NCI-H2227 (cell line): ENCODE results near the gene BFSP1.

ENCODE experiments used
- DNase-seq: peaks from one replicate; lab custom pipeline; 2025; ENCODE audit not compliant: unreplicated experiment; lab: John Stamatoyannopoulos, UW

BFSP1 gene

DNA sequence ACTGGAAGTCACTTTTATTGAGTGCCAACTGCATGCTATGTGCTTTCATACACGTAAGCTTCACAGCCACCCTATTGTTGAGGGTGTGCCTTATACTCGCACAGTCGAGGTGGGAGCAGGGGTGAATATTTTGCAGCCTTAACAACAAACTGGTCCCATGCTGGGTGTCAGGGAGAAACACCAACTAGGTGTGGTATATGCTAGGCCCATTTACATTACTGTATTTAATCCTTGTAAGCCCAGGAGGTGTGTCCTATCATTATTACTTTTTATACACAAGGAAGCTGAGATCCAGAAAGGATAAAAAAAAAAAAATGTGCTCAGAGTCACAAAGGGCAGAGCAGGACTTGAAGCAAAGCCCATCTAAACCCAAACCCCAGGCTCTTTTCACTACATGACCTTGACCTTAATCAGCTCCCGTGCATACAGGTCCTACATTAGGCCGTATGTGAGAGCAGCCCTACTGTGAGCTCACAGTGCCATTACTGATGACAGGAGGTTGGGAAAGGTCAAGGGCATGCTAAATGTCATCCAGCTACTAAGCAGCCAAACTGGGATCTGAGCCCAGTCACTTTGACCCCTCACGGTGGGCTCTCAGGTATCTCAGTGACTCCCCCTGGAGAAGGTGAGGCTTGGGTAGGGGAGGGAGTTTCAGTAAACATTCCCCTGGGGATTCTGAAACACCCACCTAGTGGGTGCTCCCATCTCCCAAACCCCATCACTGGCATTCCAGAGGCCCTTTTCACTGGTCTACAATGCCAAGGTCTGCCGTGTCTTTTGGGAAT, 61.7 kb downstream of the BFSP1 start:
- no peak for DNase-seq

DNA sequence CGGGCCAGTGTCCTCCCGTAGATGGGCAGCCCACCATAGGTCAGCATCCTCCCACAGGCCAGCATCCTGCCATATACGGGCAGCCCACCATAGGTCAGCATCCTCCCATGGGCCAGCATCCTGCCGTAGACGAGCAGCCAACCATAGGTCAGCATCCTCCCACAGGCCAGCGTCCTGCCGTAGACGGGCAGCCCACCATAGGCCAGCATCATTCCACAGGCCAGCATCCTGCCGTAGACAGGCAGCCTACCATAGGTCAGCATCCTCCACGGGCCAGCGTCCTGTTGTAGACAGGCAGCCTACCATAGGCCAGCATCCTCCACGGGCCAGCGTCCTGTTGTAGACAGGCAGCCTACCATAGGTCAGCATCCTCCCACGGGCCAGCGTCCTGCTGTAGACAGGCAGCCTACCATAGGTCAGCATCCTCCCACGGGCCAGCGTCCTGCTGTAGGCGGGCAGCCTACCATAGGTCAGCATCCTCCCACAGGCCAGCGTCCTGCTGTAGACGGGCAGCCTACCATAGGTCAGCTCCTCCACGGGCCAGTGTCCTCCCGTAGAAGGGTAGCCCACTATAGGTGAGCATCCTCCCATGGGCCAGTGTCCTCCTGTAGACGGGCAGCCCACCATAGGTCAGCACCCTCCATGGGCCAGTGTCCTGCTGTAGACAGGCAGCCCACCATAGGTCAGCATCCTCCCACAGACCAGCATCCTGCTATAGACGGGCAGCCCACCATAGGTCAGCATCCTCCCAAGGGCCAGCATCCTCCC, 62.9 kb downstream of the BFSP1 start:
- DNase-seq, result no peak

DNA sequence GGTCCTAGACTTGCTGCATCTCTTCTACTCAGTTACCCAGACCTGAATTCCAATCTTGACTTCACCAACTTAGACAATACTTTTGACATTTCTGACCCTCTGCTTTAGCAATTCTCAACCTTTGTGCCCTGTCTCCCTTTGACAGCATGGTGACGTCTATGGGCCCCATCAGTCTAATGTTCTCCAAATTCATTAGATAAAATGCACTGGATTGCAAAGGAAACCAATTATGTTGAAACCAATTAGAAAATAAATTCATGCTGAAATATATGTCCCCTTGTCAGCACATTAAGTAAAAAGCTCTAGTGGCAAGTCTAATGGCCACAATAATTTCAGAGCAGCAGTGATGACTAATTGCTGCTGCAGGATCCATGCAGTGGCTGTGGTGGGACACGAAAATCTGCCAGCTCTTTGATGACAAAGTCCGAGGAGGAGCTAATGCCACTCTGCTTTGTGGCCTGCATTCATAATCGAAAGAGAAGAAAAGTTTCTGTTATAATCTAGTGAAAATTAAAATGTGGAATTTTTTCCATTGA, 64.0 kb downstream of the BFSP1 start:
- no peak for DNase-seq

DNA sequence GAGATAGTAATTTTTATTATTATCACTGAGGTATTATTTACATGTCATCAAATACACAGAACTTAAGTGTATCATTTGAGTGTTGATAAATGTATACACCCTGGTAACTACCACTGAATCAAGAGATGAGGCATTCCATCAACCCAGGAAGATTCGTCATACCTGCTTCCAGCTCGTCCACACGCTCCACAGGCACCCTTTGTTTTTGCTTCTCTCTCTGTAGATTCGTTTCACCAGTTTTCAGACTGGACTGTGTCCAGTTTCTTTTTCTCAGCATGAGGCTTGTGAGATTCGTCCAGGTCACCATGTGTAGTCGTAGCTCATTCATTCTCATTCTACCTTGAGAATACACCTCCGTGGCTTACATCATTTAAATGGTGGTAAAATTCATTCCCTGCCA, 64.5 kb downstream of the BFSP1 start:
- DNase-seq, result no peak

DNA sequence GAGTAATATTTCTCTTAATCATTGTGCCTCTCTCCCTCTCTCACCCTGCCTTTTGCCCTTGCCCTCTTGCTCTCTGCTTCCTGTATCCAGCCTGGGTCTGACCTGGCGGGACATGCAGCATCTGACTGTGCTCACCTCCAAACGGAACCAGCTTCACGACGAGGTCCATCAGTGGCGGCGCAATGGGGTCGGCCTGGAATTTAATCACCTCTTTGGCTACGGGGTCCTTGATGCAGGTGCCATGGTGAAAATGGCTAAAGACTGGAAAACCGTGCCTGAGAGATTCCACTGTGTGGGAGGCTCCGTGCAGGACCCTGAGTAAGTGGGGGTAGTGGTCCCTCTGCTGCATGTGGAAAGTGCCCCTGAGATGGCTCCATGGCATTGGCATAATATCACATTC, 65.9 kb downstream of the BFSP1 start:
- DNase-seq, result no peak

DNA sequence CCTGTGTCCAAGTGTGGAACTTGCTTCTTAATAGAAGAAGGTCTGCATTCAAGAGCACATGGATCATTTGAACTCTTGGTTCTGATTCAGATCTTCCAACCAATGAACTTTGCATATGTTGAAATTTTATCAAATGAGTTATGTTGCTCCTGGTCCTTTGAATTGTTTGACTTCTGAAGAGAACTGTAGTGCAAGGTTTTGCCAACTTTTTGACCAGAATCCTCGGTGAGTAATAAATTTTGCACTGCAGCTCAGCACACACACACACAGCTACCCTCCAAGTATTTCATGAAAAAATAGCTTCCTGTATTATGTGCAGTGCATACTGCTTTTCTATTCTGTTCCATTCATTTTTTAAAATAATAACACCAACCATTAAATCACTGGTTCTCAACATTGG, 67.5 kb downstream of the BFSP1 start:
- no peak for DNase-seq

DNA sequence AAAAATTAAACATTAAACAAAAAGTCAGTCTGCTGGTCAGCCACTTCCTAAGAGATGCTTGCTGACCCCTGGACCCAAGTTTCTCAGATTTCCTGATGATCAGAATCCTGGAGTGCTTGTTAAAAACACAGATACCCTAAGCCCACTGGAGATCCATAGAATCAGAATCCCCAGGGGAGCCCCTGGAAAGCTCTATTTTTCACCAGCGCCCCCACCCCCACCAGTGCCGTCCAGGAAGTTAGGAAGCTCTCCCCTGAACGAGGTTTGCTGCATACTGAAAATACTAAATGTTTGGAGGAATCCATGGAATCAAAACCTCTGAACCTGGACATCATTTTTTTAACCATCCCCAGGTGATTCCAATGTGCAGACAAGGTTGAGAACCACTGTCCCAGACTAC, 69.2 kb downstream of the BFSP1 start:
- DNase-seq, result no peak

DNA sequence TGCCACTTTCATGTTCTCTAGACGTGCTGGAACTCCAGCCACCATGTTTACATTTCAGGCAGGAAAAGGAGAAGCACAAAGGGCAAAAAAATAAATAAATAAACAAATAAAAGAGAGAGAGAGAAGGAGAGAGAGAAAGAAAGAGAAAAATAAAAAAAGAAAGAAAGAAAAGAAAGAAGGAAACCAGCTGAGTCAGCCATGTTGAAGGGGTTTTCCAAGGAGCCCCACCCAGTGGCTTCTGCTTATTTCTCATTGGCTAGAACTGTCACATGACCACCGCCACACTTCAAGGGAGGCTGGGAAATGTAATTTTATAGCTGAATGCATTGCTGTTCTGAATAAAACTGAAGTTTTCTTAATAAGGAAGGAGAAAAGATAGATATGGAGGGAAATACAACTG, 71.1 kb downstream of the BFSP1 start:
- no peak for DNase-seq

DNA sequence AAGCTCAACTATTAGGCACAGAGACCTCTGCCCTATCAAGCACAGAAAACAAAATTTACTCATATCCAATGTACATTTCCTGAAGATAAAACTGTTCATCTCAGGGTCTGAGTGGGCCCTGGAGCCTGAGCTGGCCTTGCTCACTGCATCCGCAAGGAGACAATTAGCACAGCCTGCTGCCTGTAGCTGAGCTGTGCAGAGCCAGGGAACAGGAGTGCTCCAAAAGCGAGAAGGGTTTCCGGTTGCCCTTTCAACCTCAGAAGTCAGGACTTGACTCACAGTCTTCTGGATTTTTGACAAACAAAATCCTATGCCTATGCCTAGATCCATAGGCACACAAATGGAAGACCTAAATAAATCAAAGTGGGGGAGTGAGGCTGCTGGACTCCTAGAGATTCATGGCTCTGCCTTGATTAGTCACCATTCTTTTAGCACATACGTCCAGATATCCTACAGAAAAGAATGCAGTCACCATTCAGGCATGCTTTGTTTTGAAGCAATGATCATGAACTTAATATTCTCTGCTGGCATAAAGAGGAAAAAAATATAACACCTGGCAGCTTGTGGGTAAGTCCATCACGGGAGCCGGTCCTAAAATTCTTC, 73.5 kb downstream of the BFSP1 start:
- no peak for DNase-seq

DNA sequence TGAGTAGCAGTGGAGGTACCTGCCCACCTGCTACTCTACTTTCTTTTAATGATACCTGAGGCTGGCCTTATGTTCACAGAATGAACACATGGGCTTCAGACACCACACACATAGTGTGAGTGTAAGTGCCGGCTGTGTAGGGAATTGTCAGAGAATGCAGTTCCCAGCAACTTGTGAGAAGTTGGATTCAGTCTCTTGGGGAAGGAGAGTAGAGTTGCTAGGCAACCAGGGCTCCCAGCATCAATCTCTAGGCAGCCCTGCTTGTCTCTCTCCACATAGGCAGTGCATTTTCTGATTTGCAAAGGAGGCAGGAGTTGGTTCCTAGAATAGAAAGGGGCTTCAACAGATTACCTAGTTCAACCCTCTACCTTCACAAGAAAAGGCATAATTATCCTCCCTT, 74.1 kb downstream of the BFSP1 start:
- DNase-seq, result no peak

DNA sequence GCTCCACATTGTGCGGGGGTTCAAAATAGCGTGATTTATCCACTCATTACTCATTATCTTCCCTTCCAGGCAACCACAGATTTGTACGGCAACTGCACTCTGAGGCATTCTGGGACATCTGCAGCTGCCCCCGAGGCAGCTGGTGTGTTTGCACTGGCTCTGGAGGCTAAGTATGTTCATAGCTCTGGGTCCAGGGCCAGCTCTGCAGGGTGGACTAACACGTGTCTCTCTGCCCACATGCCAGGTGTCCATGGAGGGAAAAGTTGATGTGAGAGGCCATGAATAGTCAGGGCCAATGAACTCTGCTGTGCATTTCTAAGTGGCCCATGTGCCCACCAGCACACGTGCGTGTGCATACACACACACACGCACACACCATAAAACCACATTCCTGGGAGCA, 74.9 kb downstream of the BFSP1 start:
- DNase-seq, result no peak

DNA sequence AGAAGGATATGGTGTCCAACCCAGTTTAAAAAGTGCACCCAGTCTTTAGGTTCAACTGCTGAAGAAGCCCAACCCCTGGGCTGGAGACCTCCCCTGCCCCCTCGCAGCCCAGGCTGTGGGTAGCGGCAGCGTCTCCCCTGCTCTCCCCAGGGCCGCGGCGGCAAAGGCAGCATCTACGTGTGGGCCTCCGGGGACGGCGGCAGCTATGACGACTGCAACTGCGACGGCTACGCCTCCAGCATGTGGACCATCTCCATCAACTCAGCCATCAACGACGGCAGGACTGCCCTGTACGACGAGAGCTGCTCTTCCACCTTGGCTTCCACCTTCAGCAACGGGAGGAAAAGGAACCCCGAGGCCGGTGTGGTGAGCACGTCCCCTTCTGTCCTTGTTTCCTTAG, 77.6 kb downstream of the BFSP1 start:
- no peak for DNase-seq

DNA sequence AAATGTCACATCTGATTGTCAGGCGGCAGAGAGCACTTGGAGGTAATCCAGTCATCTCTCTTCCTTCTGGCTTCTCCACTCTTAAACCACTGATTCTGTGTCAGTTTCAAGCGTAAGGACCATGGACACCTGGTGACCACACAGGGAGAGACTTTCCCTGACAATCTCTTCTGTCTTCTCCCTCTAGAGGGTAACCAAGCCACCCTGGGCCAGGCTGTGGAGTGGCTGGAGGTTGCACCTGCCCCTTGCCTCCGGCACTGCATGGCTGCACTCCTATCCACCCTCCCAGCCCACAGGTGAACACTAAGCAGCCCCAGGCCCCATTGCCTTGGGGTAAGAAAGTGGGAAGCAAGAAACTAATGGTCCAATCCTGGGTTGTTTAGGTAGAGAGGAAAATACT, 78.7 kb downstream of the BFSP1 start:
- no peak for DNase-seq

DNA sequence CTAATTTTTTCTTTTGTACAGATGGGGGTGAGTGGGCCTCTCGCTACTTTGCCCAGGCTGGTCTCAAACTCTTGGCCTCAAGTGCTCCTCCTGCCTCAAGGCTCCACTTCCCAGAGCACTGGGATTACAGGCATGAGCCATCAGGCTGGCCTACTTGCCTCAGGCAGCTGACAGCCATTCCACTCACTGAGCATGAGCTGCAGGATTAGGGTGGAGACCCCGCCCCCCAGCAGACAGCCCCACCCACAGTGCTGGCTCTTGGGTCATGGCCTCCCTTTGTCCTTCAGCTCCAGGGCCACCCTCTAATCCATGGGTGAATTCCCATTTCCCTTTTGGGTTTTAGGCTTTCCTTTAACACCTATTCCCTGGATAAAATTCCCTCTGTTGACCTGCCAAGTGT, 82.1 kb downstream of the BFSP1 start:
- no peak for DNase-seq

DNA sequence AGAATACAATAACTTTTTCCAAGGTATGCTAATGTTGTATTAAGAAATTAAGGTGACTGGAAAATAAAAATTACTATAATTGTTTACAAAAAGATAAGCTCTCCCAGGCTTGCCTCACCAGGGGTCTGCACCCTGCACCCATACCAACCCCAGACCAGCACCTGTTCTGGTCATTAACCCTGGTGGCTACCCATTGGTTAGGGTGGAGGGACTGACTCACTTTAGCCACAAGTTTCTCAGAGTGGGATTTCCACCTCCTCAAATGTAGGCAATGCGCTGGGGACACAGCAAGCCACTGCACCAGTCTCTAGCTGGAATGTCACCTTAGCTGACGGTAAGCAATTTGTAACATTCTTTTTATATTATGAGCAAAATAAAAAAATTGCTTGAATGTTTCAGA, 83.1 kb downstream of the BFSP1 start:
- DNase-seq, result no peak

DNA sequence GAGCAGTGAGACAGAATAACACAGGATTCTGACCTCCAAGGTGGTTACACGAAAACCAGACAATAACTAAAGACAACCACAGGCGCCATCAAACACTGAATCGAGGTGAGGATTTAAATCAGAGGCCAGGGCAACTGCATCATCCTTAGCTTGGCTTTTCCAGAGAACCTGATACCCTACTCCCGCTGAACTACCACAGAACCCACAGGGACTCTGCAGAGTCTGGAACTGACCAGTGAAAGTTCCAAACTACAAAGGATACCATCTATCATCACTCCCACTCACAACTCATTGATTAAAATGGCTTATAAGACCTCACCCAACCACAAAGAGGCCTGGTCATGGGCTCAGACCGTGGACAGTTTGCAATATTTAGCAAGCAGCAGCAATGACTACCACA, 85.0 kb downstream of the BFSP1 start:
- no peak for DNase-seq

DNA sequence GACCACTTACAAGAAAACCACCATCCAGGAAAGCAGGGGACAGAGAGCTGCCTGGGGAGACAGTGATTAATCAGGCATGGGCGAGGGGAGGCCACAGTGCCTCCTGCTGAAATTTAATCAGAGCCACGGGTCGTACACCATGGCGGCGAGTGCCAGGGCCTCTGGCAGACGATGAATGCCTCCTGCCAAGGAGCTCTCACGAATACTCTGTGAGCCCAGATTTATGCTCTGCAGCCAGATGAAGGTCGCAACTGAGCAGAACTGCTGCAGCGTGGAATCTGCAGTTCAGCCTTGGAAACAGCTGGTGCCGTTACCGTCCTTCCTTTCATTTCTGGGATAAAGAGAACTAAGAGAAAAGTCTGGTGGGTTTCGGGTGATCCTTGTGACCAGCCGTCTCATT, 85.6 kb downstream of the BFSP1 start:
- DNase-seq, result no peak

DNA sequence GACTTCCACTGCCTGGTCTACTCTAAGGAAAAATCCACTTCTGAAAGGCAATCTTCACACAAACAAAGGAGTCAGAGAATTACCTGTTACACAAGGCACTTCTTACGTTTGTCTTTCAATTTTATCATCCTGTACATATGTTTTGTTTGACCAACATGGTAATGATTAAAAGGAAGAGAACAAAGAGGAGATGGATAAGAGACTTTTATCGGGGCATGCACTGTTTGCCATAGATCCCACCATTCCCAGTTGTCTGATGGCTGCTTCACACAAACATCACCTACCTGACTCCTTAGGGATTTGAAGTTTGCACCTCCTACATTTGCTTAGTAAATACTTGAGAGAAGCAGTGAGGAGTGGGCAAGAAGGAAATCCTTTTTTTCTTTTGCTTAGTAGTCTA, 87.1 kb downstream of the BFSP1 start:
- DNase-seq, result no peak
